Measurements from ENCODE around the gene SEZ6.

GRCh38 chr17:28951428-28951990 lies 54.3 kb downstream of the SEZ6 start, which contains the start of gene PHF12:
- TF ChIP-seq CSDC2 (CRISPR knock-in tag; IDR thresholded peaks at IDR 0.05) (no peak), ZC3H10 (CRISPR knock-in tag; IDR thresholded peaks at IDR 0.05) (no peak), CSRNP3 (CRISPR knock-in tag; IDR thresholded peaks at IDR 0.05) (no peak), RARB (CRISPR knock-in tag; IDR thresholded peaks at IDR 0.05) (no peak), SNAI2 (CRISPR knock-in tag; IDR thresholded peaks at IDR 0.05) (no peak), PATZ1 (CRISPR knock-in tag; IDR thresholded peaks at IDR 0.05; ENCODE audit: borderline replicate concordance) (no peak), TOX (CRISPR knock-in tag; IDR thresholded peaks at IDR 0.05; ENCODE audit: borderline replicate concordance) (no peak), ESRRG (CRISPR knock-in tag; IDR thresholded peaks at IDR 0.05) (no peak), ZNF70 (CRISPR knock-in tag; IDR thresholded peaks at IDR 0.05) (no peak), ZNF565 (CRISPR knock-in tag; conservative IDR thresholded peaks at IDR 0.05; ENCODE audit: low read depth) (no peak), POU6F1 (CRISPR knock-in tag; IDR thresholded peaks at IDR 0.05; ENCODE audit: borderline replicate concordance, low read depth) (no peak), ARNTL (CRISPR knock-in tag; IDR thresholded peaks at IDR 0.05; ENCODE audit: borderline replicate concordance, low read depth) (no peak)
- TF ChIP-seq, protein P1, sequence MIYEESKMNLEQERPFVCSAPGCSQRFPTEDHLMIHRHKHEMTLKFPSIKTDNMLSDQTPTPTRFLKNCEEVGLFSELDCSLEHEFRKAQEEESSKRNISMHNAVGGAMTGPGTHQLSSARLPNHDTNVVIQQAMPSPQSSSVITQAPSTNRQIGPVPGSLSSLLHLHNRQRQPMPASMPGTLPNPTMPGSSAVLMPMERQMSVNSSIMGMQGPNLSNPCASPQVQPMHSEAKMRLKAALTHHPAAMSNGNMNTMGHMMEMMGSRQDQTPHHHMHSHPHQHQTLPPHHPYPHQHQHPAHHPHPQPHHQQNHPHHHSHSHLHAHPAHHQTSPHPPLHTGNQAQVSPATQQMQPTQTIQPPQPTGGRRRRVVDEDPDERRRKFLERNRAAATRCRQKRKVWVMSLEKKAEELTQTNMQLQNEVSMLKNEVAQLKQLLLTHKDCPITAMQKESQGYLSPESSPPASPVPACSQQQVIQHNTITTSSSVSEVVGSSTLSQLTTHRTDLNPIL (CRISPR knock-in tag; IDR thresholded peaks at IDR 0.05; ENCODE audit: low read depth), result no peak

Data from SK-N-SH treated with all-trans-retinoic acid at 6 μM for 48 hours (cell line).